ENCODE results near the gene SMARCAL1.

Gene SMARCAL1

DNA sequence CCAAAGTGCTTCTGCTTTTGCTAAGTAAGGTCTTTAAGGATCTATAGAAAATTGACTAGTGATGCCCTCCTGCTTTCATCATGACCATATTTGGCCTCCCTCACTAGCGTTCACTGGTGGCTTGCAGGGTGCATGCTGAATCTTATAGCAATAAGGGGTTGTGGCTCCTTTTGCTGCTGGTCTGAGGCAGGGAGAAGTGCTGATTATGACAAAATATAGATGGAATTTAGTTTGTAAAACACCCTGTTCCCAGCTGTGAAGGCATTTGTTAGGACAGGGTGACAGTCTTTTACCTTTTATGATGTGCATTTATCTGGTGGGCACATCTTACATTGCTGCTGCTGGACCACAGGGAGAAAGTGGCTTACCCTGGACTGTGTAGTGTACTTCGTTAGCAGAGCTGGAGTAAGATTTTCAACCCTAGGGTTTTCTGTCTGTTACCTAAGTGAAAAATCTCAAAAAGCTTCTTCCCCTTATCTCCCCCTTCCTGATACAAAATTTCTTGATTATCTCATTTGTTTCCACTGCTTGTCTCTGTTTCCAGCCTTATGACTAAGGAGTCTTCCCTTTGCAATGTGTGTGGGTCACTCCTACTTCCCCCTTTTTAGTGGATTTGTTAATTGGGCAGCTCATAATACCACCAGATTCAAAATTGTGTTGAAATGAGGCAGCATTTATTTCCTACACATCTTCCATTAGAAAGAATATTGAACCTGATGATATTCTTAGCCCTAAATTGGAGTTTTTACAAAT, 65.2 kb downstream of the SMARCAL1 start:
- DNase-seq, result no peak

DNA sequence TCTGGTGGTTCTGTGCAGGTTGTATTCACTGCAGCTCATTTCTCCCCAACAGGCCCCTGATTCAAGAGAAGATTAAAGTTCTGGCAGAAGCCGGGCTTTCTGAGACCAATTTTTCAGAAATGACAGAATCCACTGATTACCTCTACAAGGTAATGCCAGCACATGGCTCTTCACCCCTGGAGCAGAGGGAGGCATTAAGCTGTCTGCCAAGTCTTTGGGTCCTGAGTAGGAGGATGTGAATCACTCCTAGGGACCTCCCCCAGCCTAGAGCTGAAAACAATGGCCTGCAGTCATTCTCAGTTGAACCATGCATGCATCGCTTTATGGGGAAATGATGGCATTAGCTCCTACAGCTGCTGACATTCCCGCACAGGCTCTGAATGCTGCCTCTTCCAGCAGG, 65.9 kb downstream of the SMARCAL1 start:
- DNase-seq, result no peak

DNA sequence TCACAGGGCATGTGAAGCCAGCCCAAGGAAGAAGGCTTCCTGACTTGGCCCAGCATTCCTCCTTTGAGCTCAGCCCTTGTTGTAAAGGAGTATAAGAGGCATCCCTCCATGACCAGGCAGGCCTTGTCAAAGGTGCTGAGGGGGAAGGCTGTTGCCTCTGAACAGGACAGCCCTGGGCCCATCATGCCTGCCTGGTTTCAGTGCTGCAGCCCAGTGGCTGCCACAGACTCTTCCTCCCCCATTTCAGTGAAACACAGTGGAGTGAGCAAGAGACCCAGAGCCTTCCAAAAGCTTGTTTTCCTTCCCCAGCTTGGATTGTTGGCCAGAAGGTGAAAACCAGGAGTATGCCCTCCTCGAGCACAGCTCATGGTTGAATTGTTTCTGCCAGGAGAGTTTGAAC, 66.5 kb downstream of the SMARCAL1 start:
- no peak for DNase-seq

DNA sequence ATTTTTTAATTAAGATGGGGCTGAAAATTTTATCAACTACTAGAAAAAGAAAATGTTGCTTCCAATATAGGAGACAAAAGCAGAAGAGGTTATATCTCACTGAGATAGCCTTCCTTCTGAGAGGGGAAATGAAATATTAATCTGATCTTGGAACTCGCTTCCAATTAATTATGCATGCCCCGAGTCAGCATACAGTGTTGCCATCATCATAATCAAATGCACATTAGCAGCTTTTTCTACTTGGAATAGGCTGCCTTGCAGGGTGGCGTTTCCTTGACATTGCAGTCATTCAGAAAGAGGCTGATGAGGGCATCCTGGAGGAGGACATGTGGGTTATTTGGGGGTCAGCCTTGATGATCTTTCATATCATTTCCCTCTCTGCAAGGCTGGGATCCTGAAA, 67.9 kb downstream of the SMARCAL1 start:
- DNase-seq, result no peak

GRCh38 chr2:216482640-216483039, 70.4 kb downstream of the SMARCAL1 start:
- no peak for DNase-seq

DNA sequence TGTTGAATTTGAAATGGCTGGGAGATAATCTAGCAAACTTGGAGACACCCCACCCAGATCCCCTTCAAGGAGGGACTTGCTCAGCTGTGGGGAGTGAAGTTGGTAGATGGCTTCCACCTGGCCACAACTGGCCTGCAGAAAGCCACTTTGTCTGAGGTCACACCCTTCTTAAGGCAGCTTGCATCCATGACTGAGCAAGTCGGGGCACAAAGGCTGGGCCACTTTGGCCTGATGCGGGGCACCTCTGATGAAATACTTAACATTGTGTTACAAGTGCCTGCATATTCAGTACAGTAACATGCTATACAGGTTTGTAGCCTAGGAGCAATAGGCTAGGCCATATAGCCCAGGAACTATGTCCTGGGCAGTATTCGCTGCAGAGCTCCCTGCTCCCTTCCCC, 73.0 kb downstream of the SMARCAL1 start:
- no peak for DNase-seq

- no peak for DNase-seq
Measured at GRCh38 chr2:216485745-216486144, 73.5 kb downstream of the SMARCAL1 start.

DNA sequence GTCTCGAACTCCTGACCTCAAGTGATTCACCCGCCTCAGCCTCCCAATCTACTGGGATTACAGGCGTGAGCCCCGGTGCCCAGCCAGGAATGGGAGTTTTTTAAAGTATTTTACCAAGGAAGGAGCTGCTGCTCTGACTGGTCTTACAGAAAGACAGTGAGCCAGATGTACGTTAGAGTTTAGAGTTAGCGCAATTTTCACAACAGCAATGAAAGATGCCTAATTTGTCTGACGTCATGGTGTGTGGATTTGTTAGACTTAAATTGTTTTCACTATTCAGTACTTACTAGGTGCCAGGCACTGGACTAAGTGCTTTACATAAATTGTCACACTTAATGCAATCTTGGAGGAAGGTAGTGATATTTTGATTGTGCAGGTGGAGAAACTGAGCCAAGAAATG, 74.0 kb downstream of the SMARCAL1 start:
- DNase-seq, result no peak

GRCh38 chr2:216486708-216487107, 74.4 kb downstream of the SMARCAL1 start:
- no peak for DNase-seq

DNA sequence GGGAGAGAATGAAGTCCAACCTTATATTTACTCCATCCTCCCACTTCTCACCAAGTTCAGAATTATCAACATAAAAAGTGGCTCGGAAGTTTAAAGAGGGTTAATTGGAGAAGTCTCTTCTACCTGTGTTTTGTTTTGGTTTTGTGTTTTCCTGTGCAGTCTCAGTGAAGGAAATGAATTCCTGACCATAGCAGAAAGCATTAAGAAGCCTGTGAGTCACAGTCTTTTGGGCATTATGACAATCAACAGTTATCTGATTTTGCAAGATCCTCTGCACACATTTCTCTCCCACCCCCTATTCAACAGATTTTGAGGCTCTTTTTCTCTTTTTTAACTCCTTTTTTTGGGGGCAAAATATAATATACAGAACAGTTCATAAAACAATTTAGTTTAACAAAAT, 77.8 kb downstream of the SMARCAL1 start:
- DNase-seq, result no peak

DNA sequence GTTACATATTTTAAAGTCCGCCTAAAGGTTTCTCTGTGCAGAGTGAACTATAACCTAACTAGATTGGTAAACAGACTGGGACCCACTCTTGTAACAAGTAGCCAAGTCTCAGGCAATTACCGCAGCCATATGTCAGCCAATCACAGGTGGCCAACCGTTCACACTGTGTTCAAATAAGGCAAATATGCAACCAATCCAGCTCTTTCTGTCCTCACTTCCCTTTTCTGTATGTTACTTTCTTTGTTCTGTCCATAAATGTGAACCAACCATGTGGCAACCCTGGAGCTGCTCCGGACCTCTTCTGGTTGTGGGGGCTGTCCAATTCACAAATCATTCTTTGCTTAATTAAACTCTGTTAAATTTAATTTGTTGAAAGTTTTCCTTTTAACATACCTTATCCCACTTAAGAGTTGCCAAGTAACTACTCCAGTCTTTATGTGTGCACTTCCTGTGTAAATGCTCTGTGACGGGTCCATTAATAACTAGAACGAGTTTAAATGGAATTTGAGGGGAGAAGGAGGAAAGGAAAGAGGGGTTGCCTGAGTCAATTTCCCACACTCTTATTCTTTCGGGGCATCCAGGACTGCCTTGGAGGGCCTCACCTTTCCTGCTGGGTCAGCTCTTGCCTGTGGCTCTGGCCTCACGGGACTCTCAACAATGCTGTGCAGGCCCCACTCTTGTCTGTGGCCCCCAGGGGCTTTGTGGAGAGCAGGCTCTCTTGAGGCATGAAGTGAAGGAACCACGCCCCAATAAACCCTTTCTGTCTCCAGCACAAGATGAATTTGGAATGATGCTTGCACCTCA, 79.7 kb downstream of the SMARCAL1 start:
- DNase-seq, result no peak

DNA sequence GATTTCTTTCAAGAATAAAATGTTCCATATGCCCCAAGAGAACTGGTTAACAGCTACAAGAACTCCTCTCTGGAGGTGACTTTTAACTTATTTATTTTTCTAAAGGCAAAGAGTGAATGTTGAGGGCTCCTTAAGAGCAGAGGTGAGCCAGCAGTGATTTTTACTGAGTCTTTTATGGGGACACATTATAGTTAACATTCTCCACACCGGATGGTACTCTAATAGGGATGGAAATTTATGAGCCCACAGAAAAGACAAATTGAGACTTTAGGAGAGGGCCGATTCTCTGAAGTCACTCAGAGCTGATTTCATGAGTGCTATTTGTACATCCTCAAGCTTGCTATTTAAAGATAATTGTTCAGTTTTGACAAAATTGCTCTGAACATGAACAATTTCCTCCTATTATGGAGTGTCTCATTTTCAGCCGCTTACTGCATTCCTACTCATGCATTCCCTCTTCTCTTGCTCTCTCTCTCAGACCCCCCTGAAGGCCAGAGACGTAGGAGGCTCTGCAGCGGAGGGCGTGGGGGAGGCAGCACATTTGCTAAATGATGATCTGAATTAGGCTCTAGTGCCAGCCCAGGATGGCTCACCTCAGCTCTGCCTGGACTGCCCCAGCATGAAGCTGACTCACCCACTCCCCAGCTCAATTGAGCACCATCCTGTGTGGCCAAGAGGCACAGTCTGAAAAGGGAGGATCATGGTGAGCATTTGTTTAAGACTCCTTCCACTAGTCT, 80.5 kb downstream of the SMARCAL1 start:
- no peak for DNase-seq

DNA sequence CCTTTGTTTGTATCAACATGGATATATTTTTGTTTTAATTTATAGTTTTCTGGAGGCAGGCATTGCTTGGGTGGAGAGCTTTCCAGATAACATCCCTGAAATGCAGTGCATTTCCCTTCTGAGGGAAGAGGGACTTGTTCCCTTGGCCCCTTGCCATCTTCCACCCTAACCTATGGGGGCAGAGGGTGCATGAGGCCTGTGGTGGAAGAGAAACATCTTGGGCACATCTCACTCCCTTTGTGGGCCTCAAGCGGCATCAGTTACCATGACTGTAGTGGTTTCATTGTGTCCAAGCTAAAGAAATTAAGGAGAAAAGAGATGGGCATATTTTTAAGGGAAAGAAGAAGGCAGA, 81.0 kb downstream of the SMARCAL1 start:
- no peak for DNase-seq

DNA sequence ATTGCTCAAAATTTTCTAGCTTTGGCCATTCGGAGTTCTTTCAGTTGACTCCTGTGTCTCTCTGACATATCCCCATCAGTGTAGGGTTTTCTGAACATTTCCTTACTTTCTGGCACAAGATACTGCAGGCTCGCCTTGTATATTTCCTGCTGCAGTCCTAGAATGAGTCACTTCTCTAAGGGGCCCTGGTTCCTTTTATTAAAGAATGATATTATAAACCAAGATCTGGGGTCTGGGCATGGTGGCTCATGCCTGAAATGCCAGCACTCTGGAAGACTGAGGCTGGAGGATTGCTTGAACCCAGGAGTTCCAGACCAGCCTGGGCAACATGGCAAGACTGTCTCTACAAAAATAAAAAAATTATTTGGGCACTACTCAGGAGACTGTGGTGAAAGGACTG, 83.4 kb downstream of the SMARCAL1 start:
- no peak for DNase-seq

GRCh38 chr2:216497382-216498069, 85.2 kb downstream of the SMARCAL1 start:
- DNase-seq, result no peak

DNA sequence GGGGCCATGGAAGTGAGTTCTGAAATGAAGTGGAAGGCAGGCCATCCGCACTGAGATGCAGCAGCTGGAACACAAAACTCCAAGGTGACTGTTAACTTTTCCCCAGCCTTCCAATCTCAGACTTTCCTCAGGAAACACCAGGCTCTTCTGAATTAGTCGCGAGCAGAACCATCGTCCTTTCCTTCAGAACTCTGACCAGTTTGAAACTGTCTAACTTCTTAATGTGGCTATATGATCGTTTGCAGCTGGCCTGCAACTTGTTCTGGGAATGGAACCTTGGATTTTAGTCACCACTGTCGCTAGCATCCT, 85.7 kb downstream of the SMARCAL1 start:
- no peak for DNase-seq

GRCh38 chr2:216498379-216499352, 86.4 kb downstream of the SMARCAL1 start, which contains the start of gene RPL37A:
TSS of gene RPL37A (plus strand) at chr2:216498844. CDS start at chr2:216498875, 31 bp downstream.
- DNase-seq, result peak; percentile 92

DNA sequence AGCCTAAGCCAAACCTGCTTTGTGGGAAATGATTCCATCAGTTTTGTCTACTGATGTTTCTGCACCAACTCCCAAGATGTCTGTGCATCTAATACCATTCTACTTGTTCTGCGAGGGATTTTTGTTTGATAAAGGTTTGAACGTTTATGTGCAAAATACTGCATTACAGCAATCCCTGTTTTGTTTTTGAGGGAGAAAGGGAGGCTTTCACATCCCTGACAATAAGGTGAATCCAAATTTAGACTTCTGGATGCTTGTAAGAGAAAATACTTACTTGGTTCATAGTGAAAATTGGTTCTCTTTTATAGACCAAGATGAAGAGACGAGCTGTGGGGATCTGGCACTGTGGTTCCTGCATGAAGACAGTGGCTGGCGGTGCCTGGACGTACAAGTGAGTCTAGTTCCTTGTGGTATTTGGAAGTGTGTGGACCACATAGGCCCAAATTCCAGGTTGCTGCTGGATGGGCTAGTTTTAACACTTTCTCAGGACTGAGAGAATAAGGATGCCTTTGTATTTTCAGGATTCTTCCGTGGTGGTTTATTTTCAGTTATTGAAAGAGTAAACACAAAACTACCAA, 87.4 kb downstream of the SMARCAL1 start:
- DNase-seq, result no peak

GRCh38 chr2:216500572-216500971, 88.3 kb downstream of the SMARCAL1 start:
- DNase-seq, result no peak

DNA sequence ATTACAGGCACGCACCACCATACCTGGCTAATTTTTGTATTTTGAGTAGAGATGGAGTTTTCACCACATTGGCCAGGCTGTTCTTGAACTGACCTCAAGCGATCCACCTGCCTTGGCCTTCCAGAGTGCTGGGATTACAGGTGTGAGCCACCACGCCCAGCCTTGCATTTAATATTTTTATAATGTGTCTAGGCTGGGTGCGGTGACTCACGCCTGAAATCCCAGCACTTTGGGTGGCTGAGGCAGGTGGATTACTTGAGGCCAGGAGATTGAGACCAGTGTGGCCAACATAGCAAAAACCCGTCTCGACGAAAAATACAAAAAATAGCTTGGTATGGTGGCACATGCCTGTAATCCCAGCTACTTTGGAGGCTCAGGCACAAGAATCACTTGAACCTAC, 89.6 kb downstream of the SMARCAL1 start:
- DNase-seq, result no peak

- no peak for DNase-seq
Measured at GRCh38 chr2:216502381-216503158, 90.3 kb downstream of the SMARCAL1 start.
